Transverse colon (tissue), 4 donors: ENCODE data around the gene ACTL6A. TPM values are rescaled to one million over a fixed set of nuclear protein-coding genes. Genes with fewer than 3 reads are reported as not detected.

Experiments used
- DNase-seq: peaks from one replicate; pipeline ENCODE4 v3.0.0-alpha.2; 2019
- H3K27ac ChIP-seq, 4 donors: fragments of 200-600 bp; sonication (generic); 2 replicates each; pipeline ENCODE4 v1.5.1; 2016 to 2018; ENCODE audit warnings: inconsistent platforms in 4 of 4
- H3K27me3 ChIP-seq: fragments of 200-600 bp; sonication (generic); 2 replicates; pipeline ENCODE4 v1.5.1; 2017; ENCODE audit warnings: inconsistent platforms
- H3K36me3 ChIP-seq, 4 donors: fragments of 200-600 bp; sonication (generic); 2 replicates each; pipeline ENCODE4 v1.5.1; 2017 to 2019; ENCODE audit warnings: inconsistent platforms in 4 of 4
- H3K4me1 ChIP-seq, 4 donors: fragments of 200-600 bp; sonication (generic); 2 replicates each; pipeline ENCODE4 v1.5.1; 2017 to 2020; ENCODE audit warnings: inconsistent platforms in 4 of 4
- H3K4me3 ChIP-seq, 4 donors: fragments of 200-600 bp; sonication (generic); 1 replicate in 1 of 4; 2 replicates in 3 of 4; pipeline versions ENCODE4 v1.5.1 to v1.6.1; 2017 to 2019; ENCODE audit warnings: inconsistent platforms in 4 of 4
- H3K9me3 ChIP-seq, 2 donors: fragments of 200-600 bp; sonication (generic); 2 replicates each; pipeline ENCODE4 v1.5.1; 2017 to 2019; ENCODE audit warnings: inconsistent platforms in 2 of 2
- CTCF ChIP-seq, 5 experiments: fragments of 200-600 bp in 3 of 5; fragments of 450-650 bp in 2 of 5; sonication (generic) in 3 of 5; IDR thresholded peaks; 1 replicate in 2 of 5; 2 replicates in 3 of 5; pipeline ENCODE4 v1.5.1; 2016 to 2017; ENCODE audit warnings: antibody characterized with exemption in 5 of 5, inconsistent platforms in 3 of 5, mild to moderate bottlenecking in 2 of 5, moderate library complexity in 1 of 5
- EP300 ChIP-seq: sonication (generic); formaldehyde crosslinking; IDR thresholded peaks from one replicate; pipeline ENCODE4 v1.6.1; 2017; ENCODE audit warnings: antibody characterized with exemption, low read depth
- POLR2A ChIP-seq: fragments of 450-650 bp; IDR thresholded peaks from one replicate; pipeline ENCODE4 v1.6.1; 2016; ENCODE audit warnings: antibody characterized with exemption, mild to moderate bottlenecking, moderate library complexity
- POLR2AphosphoS5 ChIP-seq, 3 donors: sonication (generic); formaldehyde crosslinking; IDR thresholded peaks; one replicate each; pipeline ENCODE4 v1.6.1; 2016; ENCODE audit warnings: antibody characterized with exemption in 3 of 3
- WGBS, 2 donors: methylation state at CpG; one replicate each; pipeline ENCODE4 v1.1.5; 2018; ENCODE audit warnings: low coverage in 1 of 2; 5-methylcytosine and 5-hydroxymethylcytosine counted together
- in situ Hi-C, 4 donors: fragments of 200-750 bp; cut with MboI; loops; one replicate each; pipeline versions ENCODE4 v1.15.0 to v1.15.1; 2017; ENCODE audit warnings: low sequenced_read_pairs in 3 of 4, low pct_ligation_motif_present in 1 of 4, low pct_unique_long_range_greater_than_20kb in 1 of 4
- intact Hi-C: fragments of 100-400 bp; cut with DNase I; formaldehyde crosslinking; loops from one replicate; pipeline ENCODE4 v1.15.1; 2023; ENCODE audit warnings: low total_unique reads
- total RNA-seq, 4 donors: library from RNA; depleted of rRNA; stranded (reverse); fragments of >200 nt; gene quantifications; one replicate each; pipeline ENCODE4 v1.1.0, GENCODE V29; 2016

ACTL6A gene
- total RNA-seq, 4 donors from 2014 or later = 1.1 to 47.0 (median 28.4) TPM

GRCh38 chr3:179603831-179604230 lies 41.1 kb downstream of the ACTL6A start:
- WGBS, 2 donors = 0 to 3% methylated on average over 3 of the region's 3 CpGs
- H3K9me3 ChIP-seq = no peaks in the 10 kb centered on the region
- intact Hi-C loops = loop anchor here (5.0 kb wide), 1 partner anchor 42 kb away; the partner anchor contains the start of gene ACTL6A
- H3K27ac ChIP-seq = peak overlapping the region; percentile 85 to 96 (median 92)
- H3K4me3 ChIP-seq = peak overlapping the region; percentile 62 to 90 (median 82)
- H3K4me1 ChIP-seq = peaks cover 13 to 27% (median 17%) of the 10 kb centered on the region in 4 donors
- peaks cover 0 to 26% (median 12%) of the 10 kb centered on the region in 4 donors for H3K36me3 ChIP-seq
- in situ Hi-C loops = no loop called here
- no peak for DNase-seq
- TF ChIP-seq POLR2A (no peak), EP300 (no peak)
- no peaks in the 10 kb centered on the region for H3K27me3 ChIP-seq

- Histone ChIP-seq H3K4me3 (peak within 1 kb of the TSS; percentile 62 to 94 (median 82)), H3K36me3 (peaks cover 0 to 23% (median 10%) of the 10 kb centered on the region in 4 donors), H3K27me3 (no peaks in the 10 kb centered on the region), H3K4me1 (peaks cover 13 to 27% (median 17%) of the 10 kb centered on the region in 4 donors), H3K9me3 (no peaks in the 10 kb centered on the region), H3K27ac (peak within 1 kb of the TSS; percentile 85 to 96 (median 92))
- intact Hi-C loops = loop anchor here (5.0 kb wide), 1 partner anchor 42 kb away; the partner anchor contains the start of gene ACTL6A
- in situ Hi-C loops = no loop called here
- peak; percentile 96 for DNase-seq
- TF ChIP-seq POLR2A = peak; percentile 91
- TF ChIP-seq POLR2AphosphoS5 (IDR thresholded peaks at IDR 0.05) = peak; percentile 79 to 93 (median 92)
- no peak for TF ChIP-seq CTCF (IDR thresholded peaks at IDR 0.05)
- 0 to 2% methylated on average over 9 to 44 of the region's 45 CpGs for WGBS, 2 donors
Measured at GRCh38 chr3:179604321-179605078, 41.8 kb downstream of the ACTL6A start, which contains the start of the genes MRPL47 and NDUFB5. MRPL47 (minus strand) TSS chr3:179604638; CDS start chr3:179604624, 14 bp downstream. NDUFB5 (plus strand) TSS chr3:179604794; CDS start chr3:179604816, 22 bp downstream.

- intact Hi-C loops (no loop called here), in situ Hi-C loops (no loop called here)
- TF ChIP-seq POLR2AphosphoS5 (IDR thresholded peaks at IDR 0.05) (no peak), CTCF (IDR thresholded peaks at IDR 0.05) (no peak), POLR2A (no peak), EP300 (no peak)
- 78 to 82% methylated on average over 1 to 4 of the region's 4 CpGs for WGBS, 2 donors
- Histone ChIP-seq H3K4me1 (peaks cover 13 to 27% (median 17%) of the 10 kb centered on the region in 4 donors), H3K9me3 (no peaks in the 10 kb centered on the region), H3K4me3 (no peak overlapping the region), H3K36me3 (peaks cover 0 to 5% (median 2%) of the 10 kb centered on the region in 4 donors), H3K27me3 (no peaks in the 10 kb centered on the region), H3K27ac (no peak overlapping the region)
- no peak for DNase-seq
Measured at GRCh38 chr3:179606534-179607085, 43.9 kb downstream of the ACTL6A start.

DNA sequence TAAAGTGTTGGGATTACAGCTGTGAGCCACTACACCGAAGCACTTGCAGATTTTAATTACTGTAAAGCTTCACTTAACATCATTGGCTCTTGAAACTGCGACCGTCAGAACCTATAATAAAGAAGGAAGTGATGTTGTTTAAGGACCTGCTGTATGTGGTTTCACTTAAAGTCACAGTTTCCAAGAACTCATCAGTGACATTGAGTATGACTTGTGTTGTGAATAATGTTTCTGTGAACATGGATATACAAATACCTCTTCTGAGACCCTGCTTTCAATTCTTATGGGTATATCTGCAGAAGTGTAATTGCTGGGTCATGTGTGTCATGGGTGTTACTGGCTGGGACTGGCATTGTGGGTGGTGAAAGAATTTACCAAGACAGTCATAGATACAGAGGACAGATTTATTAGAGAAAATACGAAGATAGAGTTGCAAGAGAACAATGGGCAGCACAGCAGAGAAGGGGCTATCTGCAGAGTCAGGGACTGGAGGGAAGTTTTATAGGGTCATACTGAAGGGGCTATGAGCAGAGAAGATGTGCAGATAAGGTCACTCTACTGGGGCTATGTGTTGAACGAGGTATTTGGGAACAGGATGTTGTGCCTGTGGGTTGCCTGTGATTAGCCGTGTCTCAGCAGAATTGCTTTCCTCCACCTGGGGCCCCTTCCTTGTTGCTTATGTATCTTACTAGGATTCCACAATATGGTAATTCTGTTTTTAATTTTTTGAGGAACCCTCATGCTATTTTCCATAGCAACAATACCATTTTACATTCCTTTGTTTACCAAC lies 46.4 kb downstream of the ACTL6A start:
- Histone ChIP-seq H3K4me1 (peaks cover 6 to 14% (median 8%) of the 10 kb centered on the region in 4 donors), H3K36me3 (peaks cover 0 to 3% (median 0%) of the 10 kb centered on the region in 4 donors), H3K27ac (no peak overlapping the region), H3K27me3 (no peaks in the 10 kb centered on the region), H3K4me3 (no peak overlapping the region), H3K9me3 (no peaks in the 10 kb centered on the region)
- 42 to 50% methylated on average over 5 to 6 of the region's 6 CpGs for WGBS, 2 donors
- DNase-seq = no peak
- TF ChIP-seq POLR2AphosphoS5 (IDR thresholded peaks at IDR 0.05) (no peak), CTCF (IDR thresholded peaks at IDR 0.05) (no peak), POLR2A (no peak), EP300 (no peak)
- intact Hi-C loops = no loop called here
- in situ Hi-C loops = no loop called here
